Dermis microvascular lymphatic vessel endothelial cell (primary cell): ENCODE results near the gene ZNF41. TPM values are rescaled to one million over a fixed set of nuclear protein-coding genes. Genes with fewer than 3 reads are reported as not detected.

ENCODE experiments used
- total RNA-seq: library from RNA; depleted of rRNA; stranded (reverse); fragments of >200 nt; gene quantifications from 2 replicates; pipeline ENCODE4 v1.2.1, GENCODE V29; 2014

ZNF41 gene
- total RNA-seq, 1 donor from 2014 or later = 10.7 TPM

Other genes with a start within 250 kb of the ZNF41 start
- gene ZNF157, start 112.6 kb downstream of the ZNF41 start, total RNA-seq = not detected in 2 replicates
- 9.2 and 14.5 TPM in 2 replicates for gene ARAF, start 78.0 kb upstream of the ZNF41 start, total RNA-seq
- 75.2 and 295 TPM in 2 replicates for gene TIMP1, start 99.2 kb upstream of the ZNF41 start, total RNA-seq
- gene SYN1, start 136.6 kb upstream of the ZNF41 start, total RNA-seq = under 0.01 and 0.13 TPM in 2 replicates
- 0.13 and 0.26 TPM in 2 replicates for gene CFP, start 146.7 kb upstream of the ZNF41 start, total RNA-seq
- gene ELK1, start 167.3 kb upstream of the ZNF41 start, total RNA-seq = 8.6 and 14.7 TPM in 2 replicates
- 118 and 124 TPM in 2 replicates for gene UXT, start 176.0 kb upstream of the ZNF41 start, total RNA-seq